Activated CD4-positive, alpha-beta T cell treated with anti-CD3 and anti-CD28 coated beads, Interleukin-2, Interleukin-4, amounts not matched to agents 100 ng/mL and 50 ng/mL, durations not matched to agents 16 hours and 8 hours (primary cell): ENCODE results near the gene XDH.
A peak's percentile ranks its signal among the peaks of the same experiment; 100 is the strongest.

ENCODE experiments used
- DNase-seq: peaks from one replicate; pipeline ENCODE4 v3.0.0-alpha.2; 2020; ENCODE audit warnings: low spot score

XDH gene

DNA sequence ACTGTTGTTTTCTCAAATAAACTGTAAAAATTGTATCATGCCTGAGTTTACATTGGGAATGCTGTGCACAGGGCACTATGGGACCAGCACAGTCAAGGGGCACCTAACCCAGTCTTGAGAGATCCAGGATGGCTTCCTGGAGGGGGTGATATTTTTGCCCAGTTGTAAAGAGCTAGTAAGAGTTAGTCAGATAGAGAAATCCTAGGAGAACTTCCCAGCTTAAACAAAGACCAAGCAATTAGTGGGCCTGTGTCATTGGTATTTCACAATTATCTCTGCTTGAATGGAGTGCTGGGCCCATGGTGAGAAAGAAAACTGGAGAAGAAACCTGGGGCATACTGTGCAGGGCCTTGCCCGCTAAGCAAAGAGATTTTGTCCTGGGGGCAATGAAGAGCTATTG, 12.2 kb downstream of the XDH start:
- no peak for DNase-seq

GRCh38 chr2:31401580-31401979, 13.0 kb downstream of the XDH start:
- no peak for DNase-seq

DNA sequence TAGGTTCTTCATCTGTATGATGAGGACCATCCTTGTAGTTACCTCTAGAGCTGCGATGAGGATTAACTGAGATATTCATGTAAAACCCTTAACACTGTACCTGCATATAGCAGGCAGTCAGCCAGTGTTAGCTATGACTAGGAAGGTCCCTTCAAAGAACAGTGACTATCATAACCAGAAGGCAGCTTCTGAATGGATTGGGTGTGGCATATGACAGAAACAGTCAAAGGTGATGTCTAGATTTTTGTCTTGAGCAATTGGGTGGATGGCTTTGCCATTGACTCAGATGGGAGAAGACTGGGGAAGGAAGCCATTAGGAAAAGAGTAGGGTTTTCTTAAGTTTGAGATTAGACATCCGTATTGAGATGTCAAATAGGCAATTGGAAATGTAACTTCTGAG, 15.7 kb downstream of the XDH start:
- no peak for DNase-seq

DNA sequence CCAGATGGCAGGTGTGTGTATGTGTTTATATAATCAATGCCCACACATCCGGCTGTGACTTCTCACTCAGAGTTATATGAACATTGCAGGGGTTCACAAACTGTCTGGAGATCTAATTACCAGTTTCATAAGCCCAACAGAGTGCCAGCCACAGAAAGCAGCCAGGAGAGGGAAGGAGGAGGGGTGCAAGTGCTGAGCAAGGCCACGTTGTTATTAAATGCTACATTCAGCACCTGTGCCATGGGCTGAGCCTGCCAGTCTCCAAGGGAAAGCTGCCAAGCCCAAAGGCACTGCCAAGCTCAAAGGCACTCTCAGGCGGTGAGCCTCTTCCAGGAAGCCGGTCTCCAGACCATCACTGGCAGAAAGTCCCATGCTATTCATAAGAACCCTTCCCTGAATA, 17.4 kb downstream of the XDH start:
- DNase-seq = no peak

DNA sequence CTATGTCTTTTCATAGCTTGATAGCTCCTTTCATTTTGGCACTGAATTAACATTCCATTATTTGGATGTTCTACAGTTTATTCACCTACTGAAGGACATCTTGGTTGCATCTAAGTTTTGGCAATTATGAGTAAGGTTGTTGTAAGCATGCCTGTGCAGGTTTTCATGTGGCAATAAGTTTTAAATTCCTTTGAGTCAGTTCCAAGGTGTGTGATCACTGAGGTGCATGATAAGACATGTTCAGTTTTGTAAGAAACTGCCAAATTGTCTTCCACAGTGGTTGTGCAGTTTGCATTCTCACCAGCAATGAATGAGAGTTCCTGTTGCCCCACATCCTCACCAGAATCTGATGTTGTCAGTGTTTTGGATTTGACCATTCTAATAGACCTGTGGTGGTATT, 24.2 kb downstream of the XDH start:
- DNase-seq = no peak

- DNase-seq = no peak
Observed at GRCh38 chr2:31388736-31389135, 25.8 kb downstream of the XDH start.

- DNase-seq = no peak
Observed at GRCh38 chr2:31387850-31388249, 26.7 kb downstream of the XDH start.

GRCh38 chr2:31386648-31387047, 27.9 kb downstream of the XDH start:
- no peak for DNase-seq

DNA sequence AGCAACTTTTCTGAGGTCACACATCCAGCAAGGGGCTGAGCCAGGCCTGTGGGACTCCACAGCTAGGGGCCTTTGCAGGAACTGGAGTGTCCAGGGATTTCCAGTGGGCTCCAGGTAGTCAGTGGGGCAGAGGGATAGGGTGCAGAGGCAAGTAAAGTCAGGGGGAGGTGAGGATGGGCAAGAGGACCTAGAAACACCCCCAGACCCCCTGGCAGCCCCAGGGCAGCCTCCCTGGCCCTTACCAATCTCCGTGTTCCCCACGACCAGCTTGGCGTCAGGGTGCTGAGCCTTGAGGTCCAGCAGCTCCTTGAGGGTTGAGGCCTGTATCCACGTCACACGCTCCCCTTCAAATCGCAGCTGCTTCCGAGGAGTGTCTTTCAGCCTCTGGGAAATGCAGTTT, 28.4 kb downstream of the XDH start:
- no peak for DNase-seq

DNA sequence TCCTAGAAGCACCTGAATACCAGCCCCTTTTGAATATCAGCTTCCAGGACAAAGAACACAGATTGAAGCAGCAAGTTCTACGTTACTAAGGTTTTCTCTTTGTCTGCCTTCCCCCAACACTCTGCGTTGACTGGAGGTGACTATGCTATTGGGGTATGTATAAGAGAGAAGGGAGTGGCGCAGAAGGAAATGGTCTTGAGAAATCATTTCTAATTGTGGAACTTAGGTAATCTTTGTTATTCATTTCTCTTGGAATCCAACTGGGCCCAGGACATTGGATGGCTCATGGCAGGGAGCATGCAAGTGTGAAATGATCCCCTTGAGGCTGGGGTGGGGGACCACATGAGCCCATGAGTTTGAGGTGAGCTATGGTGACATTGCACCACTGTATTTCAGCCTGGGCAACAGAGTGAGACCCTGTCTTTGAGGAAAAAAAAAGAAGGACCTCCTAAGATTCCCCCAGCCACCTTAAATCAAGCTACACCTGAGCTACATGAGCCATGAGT, 29.7 kb downstream of the XDH start:
- DNase-seq = no peak

DNA sequence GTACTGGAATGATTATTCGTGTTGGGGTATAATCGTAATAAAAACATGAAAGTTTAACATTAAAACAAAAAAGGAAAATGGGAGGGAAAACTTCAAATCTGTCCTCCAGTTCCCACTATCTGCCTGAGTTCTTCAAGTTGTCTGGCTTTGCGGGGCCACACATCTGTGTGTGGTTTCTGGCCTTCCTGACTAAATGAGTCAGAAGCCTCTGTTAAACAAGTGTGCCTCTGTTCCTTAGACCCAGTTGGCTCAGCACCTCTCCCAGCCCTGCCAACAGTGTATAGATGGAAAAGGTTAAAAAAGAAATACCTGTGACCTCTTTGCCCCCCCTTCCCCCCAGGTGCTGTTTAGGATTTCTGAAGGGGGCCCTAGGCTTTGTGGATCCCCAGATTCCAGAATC, 30.2 kb downstream of the XDH start:
- peak; percentile 44 for DNase-seq

DNA sequence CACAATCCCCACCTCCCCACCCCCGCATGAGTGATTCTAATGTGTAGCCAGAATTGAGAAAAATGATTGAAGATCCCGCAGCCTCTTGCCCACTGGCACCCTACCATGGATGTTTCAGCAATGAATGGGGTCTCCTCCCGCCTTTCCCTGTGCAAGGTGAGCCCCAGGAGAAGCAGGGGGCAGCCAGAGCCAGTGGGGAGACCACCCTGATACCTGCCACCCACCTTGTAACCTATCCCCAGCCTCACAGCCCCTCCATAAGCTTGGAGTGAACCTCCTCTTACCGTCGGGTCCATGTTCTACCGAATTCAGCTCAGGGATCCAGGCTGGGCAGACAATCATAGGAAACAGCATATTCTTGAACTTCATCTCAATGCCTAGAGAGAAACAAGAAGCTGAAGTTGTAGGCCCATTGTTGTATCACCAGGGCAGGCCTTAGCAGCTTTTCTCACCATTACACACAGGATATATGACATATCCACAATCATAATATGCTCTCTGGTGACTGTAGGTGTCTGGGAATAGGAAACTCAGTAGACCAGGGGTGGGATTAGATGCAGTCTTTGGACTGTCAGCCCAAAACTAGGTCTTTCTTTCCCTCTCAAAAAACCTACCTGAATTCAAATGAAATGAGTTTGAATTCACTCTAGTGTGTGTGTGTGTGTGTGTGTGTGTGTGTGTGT, 30.9 kb downstream of the XDH start:
- DNase-seq = no peak

DNA sequence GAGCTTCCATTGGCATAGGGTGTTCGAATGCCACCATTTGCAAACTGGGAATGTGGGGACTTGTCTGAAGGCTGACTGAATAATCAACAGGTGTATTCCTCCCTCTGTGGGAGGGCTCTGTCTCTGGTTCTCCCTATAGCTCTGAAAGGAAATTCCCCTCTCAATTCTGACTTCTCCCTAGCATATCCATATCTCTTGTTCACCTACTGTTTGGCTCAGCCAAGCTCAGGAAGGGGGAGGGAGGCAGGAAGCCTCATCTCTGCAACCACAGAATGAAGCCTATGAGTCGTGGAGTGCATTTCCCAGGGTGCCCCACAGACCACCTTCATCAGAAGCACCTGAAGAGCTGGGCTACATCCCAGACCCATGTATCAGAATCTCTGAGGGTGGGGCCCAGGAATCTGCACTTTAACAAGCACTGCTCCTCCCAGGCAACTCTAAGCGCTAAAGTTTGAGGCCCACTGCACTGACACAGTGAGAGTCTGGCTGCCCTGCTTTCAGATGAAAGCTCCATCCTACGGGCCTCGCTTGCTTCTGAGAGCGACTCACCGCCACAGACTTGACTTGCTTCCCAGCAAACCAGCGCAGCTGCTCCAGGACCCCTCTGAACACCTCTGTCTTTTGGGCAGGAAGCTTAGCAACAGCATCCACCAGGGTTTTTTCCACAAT, 32.0 kb downstream of the XDH start:
- DNase-seq = no peak

GRCh38 chr2:31381601-31382000, 32.9 kb downstream of the XDH start:
- no peak for DNase-seq

DNA sequence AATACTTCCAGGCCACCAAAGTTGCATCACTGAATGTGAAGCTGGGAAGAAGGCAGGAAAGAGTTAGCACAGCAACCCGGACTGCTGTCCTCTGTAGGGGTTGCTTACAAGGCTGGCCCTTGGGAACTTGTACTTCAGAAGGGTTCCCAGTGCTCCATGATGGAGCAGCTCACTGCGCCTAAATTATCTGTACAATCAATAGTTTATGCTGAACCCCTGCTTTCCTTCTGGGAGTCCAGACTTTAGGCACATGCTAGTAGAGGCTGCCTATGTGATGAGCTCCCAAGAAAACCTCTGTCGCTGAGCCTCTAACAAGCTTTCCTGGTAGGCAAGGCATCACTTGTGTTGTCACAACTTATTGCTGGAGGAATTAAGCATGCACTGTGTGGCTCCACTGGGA, 34.3 kb downstream of the XDH start:
- no peak for DNase-seq

DNA sequence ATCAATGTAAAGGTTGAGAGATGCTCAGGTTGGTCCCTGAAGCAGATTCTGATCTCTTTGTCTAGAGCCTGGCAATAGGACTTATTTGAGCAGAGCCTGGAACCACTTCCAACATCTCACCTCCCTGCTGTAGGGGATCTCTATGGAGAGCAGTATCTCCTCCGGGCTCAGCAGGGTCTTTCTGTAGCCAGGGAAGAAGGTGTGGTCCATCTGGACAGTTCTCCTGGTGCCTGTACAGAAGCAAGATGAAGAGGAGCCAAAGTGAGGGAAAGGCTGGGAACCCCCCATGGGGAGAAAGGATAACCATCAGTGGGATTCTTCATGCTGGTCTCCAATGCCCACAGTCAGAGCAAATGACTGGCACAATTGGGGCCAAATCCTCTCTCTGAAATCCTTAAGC, 34.8 kb downstream of the XDH start:
- DNase-seq = no peak

- no peak for DNase-seq
Observed at GRCh38 chr2:31378791-31379501, 35.6 kb downstream of the XDH start.

GRCh38 chr2:31378389-31378788, 36.2 kb downstream of the XDH start:
- DNase-seq = no peak

- DNase-seq = no peak
Observed at GRCh38 chr2:31373127-31373526, 41.4 kb downstream of the XDH start.

DNA sequence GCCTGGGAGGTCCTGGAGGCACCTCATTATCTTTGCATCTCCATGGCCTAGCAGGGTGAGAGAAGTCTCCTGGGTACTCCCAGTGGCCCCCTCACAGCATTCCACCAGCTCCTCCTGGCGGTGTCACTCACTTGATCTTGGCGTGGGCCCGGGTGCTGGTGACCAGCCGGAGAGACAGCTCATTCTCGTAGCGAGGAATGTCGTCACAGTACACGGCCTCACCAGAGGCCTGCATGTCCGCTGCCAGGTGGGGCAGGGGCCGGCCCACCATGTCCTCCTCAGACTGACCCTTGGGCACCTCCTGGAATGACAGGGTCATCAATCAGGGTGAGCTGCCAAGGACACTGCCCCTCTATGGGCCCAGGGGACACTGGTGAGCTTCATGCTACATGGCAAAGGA, 42.4 kb downstream of the XDH start:
- no peak for DNase-seq

- no peak for DNase-seq
Observed at GRCh38 chr2:31371691-31372090, 42.9 kb downstream of the XDH start.

DNA sequence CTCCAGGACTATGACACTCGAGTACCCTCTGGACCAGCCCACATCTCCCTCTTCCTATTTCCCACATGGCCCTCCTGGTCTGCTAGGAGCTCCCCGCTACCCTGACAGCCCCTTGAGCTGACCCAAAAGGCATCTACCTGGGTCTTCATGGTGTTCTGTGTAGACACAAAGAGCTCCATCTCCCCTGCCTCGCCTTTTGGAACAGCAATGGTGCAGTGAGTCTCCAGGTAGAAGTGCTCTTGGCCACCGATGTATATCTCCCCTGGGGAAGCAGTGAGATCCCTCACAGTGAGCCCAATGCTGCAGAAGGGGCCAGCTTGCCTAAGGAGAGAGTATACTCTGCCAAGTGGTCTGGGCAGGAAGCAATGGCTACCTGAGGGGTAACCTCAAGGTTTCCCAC, 47.8 kb downstream of the XDH start:
- no peak for DNase-seq

DNA sequence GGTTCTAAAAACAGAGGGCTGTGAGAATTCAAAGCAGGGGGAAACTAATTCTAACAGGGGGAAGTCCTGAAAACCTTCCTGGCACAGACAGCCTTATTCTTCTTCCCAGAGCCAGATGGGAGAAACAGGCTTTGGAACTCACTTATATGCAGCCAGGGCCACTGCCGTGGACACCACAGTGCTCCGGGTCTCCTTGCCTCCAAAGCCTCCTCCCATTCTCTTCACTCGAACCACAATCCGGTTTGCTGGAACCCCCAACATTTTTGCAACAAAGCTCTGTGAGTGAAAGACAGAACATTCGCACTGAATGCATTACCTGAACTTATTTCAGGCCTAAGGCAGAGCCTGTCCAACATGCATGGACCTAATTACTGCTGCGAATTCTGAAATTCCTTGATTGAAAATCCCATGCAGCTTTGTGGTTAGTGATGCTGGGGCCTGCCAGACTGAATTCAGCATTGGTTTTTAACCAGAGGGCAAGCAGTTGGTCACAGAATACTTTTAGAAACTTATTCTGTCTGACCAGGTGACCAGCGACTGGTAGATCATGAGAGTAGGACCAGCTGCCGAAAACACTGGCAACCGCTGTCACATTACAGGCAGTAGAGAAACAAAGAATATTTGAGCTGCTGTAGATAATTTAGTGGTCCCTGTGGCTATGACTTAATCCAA, 48.6 kb downstream of the XDH start:
- DNase-seq = no peak
